HG03575 (cell line): ENCODE data around the gene EML3.
A peak's percentile ranks its signal among the peaks of the same experiment; 100 is the strongest.
"Not testable (repeated sequence)": the region's sequence is repeated elsewhere in the genome, so short reads cannot be mapped to it uniquely, and the experiment has no call there.

Source experiments
- ATAC-seq: cut with Tn5 transposase; IDR thresholded peaks from one replicate; pipeline ENCODE4 v1.9.1; 2021; ENCODE audit not compliant: unreplicated experiment, insufficient number of reproducible peaks, low FRiP score; ENCODE audit errors: extremely low read depth

EML3 gene, protein sequence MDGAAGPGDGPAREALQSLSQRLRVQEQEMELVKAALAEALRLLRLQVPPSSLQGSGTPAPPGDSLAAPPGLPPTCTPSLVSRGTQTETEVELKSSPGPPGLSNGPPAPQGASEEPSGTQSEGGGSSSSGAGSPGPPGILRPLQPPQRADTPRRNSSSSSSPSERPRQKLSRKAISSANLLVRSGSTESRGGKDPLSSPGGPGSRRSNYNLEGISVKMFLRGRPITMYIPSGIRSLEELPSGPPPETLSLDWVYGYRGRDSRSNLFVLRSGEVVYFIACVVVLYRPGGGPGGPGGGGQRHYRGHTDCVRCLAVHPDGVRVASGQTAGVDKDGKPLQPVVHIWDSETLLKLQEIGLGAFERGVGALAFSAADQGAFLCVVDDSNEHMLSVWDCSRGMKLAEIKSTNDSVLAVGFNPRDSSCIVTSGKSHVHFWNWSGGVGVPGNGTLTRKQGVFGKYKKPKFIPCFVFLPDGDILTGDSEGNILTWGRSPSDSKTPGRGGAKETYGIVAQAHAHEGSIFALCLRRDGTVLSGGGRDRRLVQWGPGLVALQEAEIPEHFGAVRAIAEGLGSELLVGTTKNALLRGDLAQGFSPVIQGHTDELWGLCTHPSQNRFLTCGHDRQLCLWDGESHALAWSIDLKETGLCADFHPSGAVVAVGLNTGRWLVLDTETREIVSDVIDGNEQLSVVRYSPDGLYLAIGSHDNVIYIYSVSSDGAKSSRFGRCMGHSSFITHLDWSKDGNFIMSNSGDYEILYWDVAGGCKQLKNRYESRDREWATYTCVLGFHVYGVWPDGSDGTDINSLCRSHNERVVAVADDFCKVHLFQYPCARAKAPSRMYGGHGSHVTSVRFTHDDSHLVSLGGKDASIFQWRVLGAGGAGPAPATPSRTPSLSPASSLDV

GRCh38 chr11:62612366-62613290, at the start of gene EML3, which contains the start of gene ROM1:
Gene EML3 (minus strand): TSS chr11:62612775. CDS start chr11:62612457, 318 bp downstream.
Gene ROM1 (plus strand): TSS chr11:62613257. CDS start chr11:62613282, 25 bp downstream.
- no peak for ATAC-seq

GRCh38 chr11:62656796-62657429, 44.3 kb upstream of the EML3 start:
- ATAC-seq, result no peak

GRCh38 chr11:62654297-62654696, 41.7 kb upstream of the EML3 start:
- no peak for ATAC-seq

- ATAC-seq, result no peak
These were observed 39.8 kb upstream of the EML3 start for GRCh38 chr11:62652161-62653006.

DNA sequence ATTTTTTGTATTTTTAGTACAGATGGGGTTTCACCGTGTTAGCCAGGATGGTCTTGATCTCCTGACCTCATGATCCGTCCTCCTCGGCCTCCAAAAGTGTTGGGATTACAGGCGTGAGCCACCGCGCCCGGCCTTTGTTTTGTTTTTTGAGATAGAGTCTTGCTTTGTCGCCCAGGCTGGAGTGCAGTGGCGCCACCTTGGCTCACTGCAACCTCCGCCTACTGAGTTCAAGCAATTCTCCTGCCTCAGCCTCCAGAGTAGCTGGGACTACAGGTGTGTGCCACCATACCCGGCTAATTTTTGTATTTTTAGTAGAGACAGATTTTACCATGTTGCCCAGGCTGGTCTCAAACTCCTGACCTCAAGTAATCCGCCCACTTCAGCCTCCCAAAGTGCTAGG, 37.7 kb upstream of the EML3 start:
- not testable (repeated sequence) for ATAC-seq

DNA sequence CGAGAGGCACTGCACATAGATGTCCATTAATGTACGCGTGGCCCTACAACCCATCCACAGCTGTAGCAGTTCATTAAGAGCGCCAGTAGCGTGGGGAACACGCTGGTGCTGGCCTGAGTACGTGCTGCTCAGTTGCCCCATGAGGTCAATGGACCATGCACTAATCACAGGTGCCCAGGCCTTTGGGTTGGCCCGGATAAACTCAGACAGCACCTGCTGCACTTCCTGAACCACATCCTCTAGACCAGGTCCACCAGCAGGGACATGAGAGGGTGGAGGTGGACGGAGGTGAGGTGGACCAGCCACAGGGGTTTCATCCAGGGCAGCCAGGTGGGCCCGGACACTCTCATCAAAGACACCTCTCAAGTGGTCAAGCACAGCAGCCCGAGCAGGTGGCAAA, 36.9 kb upstream of the EML3 start:
- ATAC-seq, result no peak

GRCh38 chr11:62648967-62649364, 36.4 kb upstream of the EML3 start:
- ATAC-seq, result no peak

DNA sequence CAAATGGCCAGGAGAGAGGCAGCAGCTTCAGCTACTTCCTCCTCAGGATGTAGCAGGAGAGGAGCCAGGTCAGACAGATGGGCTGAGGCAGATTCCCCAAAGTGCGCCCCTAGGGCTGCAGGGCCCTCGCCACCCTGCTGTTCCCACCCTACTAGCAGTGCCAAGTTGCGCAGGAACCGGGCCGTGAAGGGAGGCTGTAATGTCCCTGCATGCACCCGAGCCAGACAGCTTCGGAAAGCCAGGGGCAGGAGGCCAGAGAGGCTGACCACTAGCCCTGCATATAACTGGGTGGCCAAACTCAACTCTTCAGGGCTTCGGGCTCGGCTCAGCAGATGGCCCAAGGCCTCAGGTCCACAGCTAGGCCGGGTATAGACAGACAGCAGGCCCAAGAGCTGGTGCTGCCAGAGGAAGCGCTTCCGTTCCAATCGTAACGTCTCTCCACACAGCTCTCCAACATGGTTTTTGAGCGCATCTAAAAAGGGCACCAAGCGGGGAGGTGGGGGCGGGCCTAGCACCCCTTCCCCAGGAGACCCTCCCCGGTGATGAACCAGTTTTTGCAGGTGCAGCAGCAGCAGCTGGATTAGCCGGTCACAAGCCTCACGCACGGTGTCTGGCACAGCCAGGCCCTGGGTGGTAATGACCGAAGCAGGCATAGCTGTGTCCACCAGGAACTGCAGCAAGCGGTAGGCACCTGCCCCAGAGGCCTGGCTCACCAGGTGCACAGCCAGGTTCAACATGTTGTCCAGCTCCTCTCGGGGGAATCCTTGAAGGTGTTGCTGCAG, 35.8 kb upstream of the EML3 start:
- no peak for ATAC-seq

DNA sequence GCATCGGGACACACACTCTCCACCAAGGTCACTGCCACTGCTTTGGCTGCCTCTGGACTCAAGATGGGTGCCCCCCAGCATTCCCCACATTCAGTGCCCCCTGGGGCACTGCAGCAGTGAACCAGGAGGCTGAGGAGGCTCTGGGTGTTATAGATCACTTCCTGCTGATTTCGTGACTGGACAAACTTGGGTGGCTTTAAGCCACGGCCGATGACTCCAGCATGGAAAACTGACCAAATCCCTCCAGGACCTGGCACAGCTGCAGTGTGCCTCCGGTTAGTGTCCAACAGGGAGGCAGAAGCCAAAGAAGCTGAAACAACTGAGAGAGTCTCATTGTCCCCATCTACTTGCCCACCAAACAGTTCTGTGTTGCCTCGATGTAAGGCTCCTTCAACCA, 35.0 kb upstream of the EML3 start:
- no peak for ATAC-seq

GRCh38 chr11:62646825-62647608, 34.4 kb upstream of the EML3 start:
- no peak for ATAC-seq

DNA sequence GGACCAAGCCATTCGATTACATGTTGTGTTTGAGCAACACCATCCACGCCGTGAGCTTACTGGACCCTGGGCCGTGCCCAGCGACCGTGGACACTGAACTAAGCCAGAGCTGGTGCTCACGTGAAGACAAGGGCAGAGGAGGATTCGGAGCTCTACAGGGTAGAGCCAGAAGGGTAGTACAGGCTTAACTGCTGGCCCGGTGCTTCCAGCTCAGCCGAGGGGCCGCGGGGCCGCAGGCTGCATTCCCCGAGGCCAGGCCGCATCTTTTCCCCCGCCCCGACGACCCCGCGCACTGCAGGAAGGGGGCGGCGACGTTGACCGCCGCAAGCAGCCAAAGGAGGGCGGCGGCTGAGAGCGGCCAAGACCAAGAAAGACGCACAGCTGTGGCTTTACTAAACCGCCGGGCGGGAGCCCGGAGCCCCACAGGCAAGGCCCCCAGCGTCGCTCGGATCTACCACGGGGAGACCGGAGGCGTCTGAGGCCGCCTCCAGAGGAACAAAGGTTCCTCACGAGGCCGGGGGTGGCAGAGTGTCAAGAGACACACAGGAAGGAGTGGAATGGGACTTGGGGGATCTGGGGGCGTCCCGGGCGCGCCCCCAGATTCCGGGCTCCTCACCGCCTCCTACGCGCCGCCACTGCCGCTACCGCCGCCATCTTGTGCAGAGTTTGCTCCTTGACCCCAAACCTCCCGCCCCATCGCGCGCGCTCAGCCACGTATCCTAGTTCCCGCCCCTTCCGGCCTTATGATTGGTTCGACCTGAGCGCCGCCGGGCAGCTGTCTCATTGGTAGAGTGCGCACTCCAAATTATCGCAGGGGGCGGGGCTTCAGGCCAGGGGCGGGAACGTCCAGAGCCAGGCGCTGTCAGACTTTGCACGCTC, 33.6 kb upstream of the EML3 start, which contains the start of gene GANAB:
Gene GANAB, minus strand, starts transcription at position 668 of the 879 bp plus-strand sequence. Its CDS starts 14 bp downstream, at position 654.
- ATAC-seq, result peak; percentile 50

GRCh38 chr11:62645671-62645945, 33.0 kb upstream of the EML3 start:
- ATAC-seq, result no peak

DNA sequence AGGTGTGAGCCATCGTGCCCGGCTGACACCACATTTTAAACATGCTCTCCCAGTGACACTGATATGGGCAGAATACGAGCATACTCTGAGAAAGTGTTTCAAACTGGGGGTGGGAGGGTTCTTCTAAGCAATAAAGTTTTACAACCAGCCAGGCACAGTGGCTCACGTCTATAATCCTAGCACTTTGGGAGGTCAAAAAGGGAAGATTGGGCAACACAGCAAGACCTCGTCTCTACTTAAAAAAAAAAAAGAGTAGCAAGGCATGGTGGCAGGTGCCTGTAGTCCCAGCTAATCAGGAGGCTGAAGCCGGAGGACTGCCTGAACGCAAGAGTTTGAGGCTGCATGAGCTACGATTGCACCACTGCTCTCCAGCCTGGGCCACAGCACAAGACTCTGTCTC, 31.6 kb upstream of the EML3 start:
- no peak for ATAC-seq

- ATAC-seq, result no peak
These were observed 19.9 kb upstream of the EML3 start for GRCh38 chr11:62632492-62632891.

DNA sequence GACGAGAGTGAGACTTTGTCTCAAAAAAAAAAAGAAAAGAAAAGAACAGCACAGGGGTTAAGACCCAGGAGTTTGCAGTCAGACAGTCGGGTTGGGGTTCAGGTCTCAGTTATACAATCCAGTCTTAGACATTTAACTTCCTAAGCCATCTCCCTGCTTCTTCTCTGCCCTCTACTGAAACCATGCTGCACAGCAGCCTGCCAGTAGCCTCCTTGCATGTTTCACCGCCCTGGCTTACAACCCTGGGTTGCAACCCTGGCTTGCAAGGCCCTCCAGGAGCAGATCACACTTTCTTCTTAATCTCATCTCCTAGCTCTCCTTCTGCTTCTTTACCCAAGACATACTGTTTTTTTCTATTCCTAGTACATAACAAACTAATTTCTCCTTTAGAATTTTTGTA, 15.1 kb upstream of the EML3 start:
- no peak for ATAC-seq
